ENCODE data around the gene SAXO1.
A peak's percentile ranks its signal among the peaks of the same experiment; 100 is the strongest.

Gene SAXO1

GRCh38 chr9:18988003-18988402 lies 45.0 kb downstream of the SAXO1 start:
- no peak for DNase-seq (ENCODE audit: insufficient read length, low spot score)
- no peak for FAIRE-seq
- TF ChIP-seq POLR2A (IDR thresholded peaks at IDR 0.05; ENCODE audit: low read depth, low read length), result no peak

DNA sequence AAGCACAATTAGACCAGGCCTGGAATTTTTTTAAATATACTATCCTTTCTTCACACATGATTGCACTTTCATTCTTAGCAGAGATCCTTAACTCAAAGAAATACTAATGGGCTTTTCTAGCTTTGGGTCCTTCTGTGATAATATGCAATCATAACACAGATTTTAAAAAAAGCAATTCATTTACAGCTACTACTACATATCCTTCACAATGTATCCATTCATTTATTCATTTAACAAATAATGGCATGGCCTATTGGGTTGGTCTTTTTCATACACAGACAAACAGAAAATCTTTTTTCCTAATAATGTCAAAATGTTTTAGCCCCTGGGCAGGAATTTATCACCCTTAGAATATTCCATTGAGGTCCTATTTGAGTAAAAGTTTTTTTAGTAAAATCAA lies 47.0 kb downstream of the SAXO1 start:
- no peak for FAIRE-seq
- TF ChIP-seq POLR2A (IDR thresholded peaks at IDR 0.05; ENCODE audit: low read depth, low read length), result no peak
- no peak for DNase-seq (ENCODE audit: insufficient read length, low spot score)

- FAIRE-seq, result no peak
- TF ChIP-seq POLR2A (IDR thresholded peaks at IDR 0.05; ENCODE audit: low read depth, low read length), result no peak
- DNase-seq (ENCODE audit: insufficient read length, low spot score), result no peak
Observed at GRCh38 chr9:18985464-18985951, 47.5 kb downstream of the SAXO1 start.

DNA sequence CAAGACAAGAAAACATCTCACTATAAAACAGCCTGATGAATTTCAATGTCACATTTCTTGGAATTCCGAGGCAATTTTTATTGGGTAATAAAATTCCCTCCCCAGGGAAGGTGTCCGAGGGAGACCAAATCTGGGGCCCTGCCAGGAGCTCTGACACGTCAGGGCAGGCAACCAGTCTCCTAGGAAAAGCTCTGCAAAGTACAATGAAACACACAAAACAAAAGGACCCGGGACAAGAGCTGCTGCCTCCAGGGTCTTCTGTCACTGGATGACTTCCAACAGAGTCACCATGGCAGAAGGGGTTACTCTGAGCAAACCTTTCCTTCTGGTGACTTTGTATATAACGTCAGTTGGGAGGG lies 50.8 kb downstream of the SAXO1 start:
- no peak for DNase-seq (ENCODE audit: insufficient read length, low spot score)
- no peak for TF ChIP-seq POLR2A (IDR thresholded peaks at IDR 0.05; ENCODE audit: low read depth, low read length)
- FAIRE-seq, result peak; percentile 45

GRCh38 chr9:18981476-18982261 lies 51.3 kb downstream of the SAXO1 start:
- no peak for FAIRE-seq

DNA sequence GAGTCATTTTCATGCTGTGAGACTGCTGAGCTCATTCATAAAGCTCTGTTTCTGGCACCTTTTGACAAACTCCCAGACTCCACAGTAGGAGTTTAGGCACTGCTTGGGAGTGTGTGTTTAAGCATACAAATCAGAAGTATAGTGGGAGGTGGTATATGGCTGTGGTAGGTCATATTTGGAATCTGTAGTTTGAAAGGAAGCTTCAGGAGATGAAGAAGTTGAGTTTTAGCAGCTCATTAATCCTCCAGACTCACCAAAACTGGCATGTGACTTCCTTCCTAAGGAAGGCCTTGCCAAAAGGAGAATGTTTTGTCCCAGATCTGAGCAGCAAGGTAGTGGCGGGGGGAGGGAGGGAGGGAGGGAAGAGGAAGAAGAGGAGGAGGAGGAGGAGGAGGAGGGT lies 52.8 kb downstream of the SAXO1 start:
- no peak for TF ChIP-seq POLR2A (IDR thresholded peaks at IDR 0.05; ENCODE audit: low read depth, low read length)
- FAIRE-seq (peak; percentile 82), DNase-seq (ENCODE audit: insufficient read length, low spot score) (peak; percentile 17)

More at GRCh38 chr9:18981476-18982261, 51.3 kb downstream of the SAXO1 start:
- TF ChIP-seq POLR2A (IDR thresholded peaks at IDR 0.05; ENCODE audit: low read depth, low read length), result no peak
- DNase-seq (ENCODE audit: insufficient read length, low spot score), result no peak

GRCh38 chr9:18979367-18979766 lies 53.6 kb downstream of the SAXO1 start:
- DNase-seq (ENCODE audit: insufficient read length, low spot score) (peak; percentile 45), FAIRE-seq (peak; percentile 99)
- no peak for TF ChIP-seq POLR2A (IDR thresholded peaks at IDR 0.05; ENCODE audit: low read depth, low read length)

DNA sequence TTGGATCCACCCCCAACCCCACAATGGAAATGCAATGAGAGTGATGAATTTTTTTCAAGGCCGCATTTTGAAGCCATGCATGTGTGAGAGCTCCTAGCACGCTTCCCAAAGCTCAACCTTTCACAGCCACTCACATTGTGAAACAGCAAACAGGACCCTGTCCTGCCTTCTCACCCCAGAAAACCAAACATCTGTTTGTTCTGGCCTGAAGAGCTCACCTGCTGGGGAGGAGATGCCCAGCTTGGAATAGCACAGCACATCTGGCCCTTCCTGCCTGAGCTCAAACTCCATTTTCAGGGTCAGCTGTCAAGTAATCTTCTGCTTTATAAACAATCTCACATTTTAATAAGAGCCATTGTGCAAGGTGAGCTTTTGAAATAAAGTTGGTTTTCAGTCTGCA lies 54.8 kb downstream of the SAXO1 start:
- TF ChIP-seq POLR2A (IDR thresholded peaks at IDR 0.05; ENCODE audit: low read depth, low read length), result no peak
- DNase-seq (ENCODE audit: insufficient read length, low spot score) (no peak), FAIRE-seq (no peak)

- peak; percentile 99 for FAIRE-seq
- peak; percentile 44 for DNase-seq (ENCODE audit: insufficient read length, low spot score)
- no peak for TF ChIP-seq POLR2A (IDR thresholded peaks at IDR 0.05; ENCODE audit: low read depth, low read length)
Observed at GRCh38 chr9:18976709-18977531, 56.1 kb downstream of the SAXO1 start.

DNA sequence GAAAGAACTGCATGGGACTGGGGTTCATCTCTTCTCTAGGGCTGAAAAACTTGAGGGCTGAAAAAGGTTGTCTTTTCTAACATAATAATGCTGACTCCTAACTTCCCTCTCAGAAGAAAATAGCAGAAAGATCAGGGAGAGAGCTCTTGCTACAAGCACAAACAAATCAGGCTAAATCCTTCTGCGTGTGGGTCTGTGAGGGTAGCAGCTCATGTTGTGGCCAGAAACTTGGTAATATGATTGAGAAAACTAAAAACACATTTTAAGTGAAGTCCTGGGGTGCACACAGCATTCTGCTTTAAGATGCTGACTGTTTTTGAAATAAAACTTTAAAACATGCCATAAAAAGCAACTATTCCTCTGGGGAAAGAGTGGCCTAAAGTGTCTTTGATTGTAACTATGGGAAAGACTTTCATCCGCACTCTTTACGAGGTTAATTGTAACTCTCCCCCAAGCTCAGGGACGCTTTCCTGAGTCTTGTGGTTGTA lies 56.7 kb downstream of the SAXO1 start:
- FAIRE-seq, result no peak
- no peak for TF ChIP-seq POLR2A (IDR thresholded peaks at IDR 0.05; ENCODE audit: low read depth, low read length)
- DNase-seq (ENCODE audit: insufficient read length, low spot score), result no peak

DNA sequence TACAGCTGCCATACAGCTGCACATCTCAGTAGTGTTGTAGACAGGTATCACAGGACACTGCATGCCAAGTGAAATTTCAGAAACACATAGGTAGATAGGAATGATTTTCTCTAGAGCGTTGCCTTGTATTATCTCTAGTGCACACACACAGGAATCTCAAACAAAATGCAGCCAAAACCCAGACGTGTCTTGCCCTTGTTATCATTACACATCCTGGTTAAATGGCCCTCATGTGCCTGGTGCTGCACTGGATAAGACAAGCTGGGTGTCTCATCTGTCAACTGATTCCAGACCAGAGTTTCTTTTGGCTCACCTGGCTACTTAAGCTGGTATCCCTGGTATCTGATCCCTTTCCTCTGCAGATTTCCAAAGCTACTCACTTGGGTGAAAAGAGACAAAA lies 59.7 kb downstream of the SAXO1 start:
- TF ChIP-seq POLR2A (IDR thresholded peaks at IDR 0.05; ENCODE audit: low read depth, low read length), result no peak
- FAIRE-seq (no peak), DNase-seq (ENCODE audit: insufficient read length, low spot score) (no peak)

DNA sequence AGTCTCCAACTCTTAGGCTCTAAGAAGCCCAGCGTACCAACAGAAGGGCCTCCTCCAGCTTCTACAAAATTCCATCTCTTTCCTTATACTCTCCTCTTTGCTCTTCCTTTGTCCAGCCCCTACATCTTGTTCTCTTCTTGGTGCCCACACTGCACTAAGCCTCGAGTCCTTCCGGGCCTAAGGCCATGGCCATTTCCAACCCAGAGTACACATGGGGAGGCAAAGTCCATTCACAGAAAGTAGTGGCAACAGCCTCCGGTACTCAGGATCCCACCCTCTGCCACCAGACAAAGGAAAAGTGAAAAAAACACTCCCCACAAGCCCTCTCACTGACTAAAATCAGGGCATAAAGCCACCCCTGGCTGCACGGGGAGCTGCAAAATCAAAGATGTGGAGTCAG lies 60.3 kb downstream of the SAXO1 start:
- DNase-seq (ENCODE audit: insufficient read length, low spot score) (no peak), FAIRE-seq (no peak)
- TF ChIP-seq POLR2A (IDR thresholded peaks at IDR 0.05; ENCODE audit: low read depth, low read length), result no peak

GRCh38 chr9:18971909-18972308 lies 61.1 kb downstream of the SAXO1 start:
- TF ChIP-seq POLR2A (IDR thresholded peaks at IDR 0.05; ENCODE audit: low read depth, low read length), result no peak
- no peak for FAIRE-seq
- no peak for DNase-seq (ENCODE audit: insufficient read length, low spot score)

DNA sequence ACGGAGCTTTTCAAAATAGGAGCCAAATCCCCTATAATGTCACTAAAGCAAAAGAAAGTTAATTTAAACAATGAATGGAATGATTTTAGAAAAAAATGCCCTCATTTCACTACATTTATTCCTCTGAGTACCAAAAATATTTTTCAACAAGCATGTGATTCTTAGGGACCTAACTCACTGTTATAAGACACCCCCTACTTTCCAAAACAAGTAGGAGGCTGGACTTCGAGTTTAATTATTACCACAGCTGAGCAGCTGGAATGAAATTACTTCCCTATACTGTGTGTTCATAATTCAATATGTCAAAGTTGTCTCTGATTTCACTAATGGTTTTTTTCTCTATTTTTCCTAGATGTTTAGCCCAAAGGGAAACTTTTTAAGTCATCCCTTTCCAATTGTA lies 61.6 kb downstream of the SAXO1 start:
- FAIRE-seq (no peak), DNase-seq (ENCODE audit: insufficient read length, low spot score) (no peak)
- TF ChIP-seq POLR2A (IDR thresholded peaks at IDR 0.05; ENCODE audit: low read depth, low read length), result no peak

Measured in H54 (cell line).